GM19240 (cell line): ENCODE measurements around the gene SMYD4.
"Not testable (repeated sequence)": the region's sequence is repeated elsewhere in the genome, so short reads cannot be mapped to it uniquely, and the experiment has no call there.

ENCODE experiments used
- DNase-seq: peaks from one replicate; pipeline ENCODE4 v3.0.0; 2011; ENCODE audit warnings: low spot score; ENCODE audit not compliant: insufficient read length

Gene SMYD4

GRCh38 chr17:1785930-1786329 lies 43.8 kb downstream of the SMYD4 start:
- no peak for DNase-seq

DNA sequence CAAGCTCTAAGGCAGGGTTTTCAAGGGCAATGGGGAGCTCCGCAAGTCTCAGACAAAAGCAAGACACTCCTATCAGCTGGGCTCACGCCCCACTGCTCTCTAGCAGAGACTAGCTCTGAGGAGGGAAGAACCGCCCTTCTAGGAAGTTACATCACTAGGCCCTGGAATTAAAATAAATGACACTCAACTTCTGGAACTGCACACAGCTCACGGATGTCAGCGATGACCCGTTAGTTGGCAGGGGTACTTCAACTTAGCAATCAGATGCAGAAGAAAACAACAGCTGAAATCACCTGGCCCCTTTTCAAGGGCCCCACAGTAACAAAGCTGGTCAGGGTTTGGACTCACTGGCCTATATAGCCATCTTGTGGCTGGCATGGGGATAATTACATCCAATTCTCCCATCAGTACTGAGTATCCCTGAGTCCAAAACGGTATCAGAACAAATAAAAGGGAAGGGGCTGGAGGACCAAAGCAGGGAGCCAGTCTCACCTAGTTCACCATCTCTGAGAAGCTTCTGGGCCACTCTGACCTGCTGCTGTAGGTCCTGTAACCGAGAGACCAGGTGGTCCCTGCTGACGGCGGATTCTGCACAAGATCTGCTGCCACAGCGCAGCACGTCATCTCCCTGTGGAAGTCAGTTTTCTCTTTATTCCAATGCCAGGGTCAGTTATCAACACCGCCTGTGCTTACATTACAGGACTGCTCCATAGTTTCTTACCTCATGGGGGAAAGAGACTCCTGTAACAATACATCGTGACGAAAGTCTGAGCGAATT lies 45.7 kb downstream of the SMYD4 start:
- no peak for DNase-seq

GRCh38 chr17:1783271-1783670 lies 46.4 kb downstream of the SMYD4 start:
- no peak for DNase-seq

GRCh38 chr17:1782171-1782567 lies 47.5 kb downstream of the SMYD4 start:
- no peak for DNase-seq

- DNase-seq: no peak
Observed at GRCh38 chr17:1779571-1780131, 50.1 kb downstream of the SMYD4 start.

DNA sequence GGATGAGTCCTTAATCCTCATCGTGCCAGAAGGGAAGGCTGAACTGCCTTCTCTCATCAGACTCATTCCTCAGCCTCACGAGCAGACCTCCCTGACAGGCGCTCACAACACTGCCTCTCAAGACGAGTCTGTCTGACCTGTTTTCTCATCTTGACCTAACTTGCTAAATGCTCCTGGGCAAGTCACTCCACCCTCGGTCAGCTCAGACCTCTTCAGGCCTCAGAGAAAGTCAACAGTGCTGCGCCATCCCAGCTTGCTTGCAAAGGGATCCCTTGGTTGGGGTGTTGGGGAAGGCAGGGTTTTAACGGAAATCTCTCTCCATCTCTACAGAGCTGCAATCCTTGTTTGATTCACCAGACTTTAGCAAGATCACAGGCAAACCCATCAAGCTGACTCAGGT lies 52.8 kb downstream of the SMYD4 start:
- no peak for DNase-seq

GRCh38 chr17:1776328-1776727 lies 53.4 kb downstream of the SMYD4 start:
- no peak for DNase-seq

DNA sequence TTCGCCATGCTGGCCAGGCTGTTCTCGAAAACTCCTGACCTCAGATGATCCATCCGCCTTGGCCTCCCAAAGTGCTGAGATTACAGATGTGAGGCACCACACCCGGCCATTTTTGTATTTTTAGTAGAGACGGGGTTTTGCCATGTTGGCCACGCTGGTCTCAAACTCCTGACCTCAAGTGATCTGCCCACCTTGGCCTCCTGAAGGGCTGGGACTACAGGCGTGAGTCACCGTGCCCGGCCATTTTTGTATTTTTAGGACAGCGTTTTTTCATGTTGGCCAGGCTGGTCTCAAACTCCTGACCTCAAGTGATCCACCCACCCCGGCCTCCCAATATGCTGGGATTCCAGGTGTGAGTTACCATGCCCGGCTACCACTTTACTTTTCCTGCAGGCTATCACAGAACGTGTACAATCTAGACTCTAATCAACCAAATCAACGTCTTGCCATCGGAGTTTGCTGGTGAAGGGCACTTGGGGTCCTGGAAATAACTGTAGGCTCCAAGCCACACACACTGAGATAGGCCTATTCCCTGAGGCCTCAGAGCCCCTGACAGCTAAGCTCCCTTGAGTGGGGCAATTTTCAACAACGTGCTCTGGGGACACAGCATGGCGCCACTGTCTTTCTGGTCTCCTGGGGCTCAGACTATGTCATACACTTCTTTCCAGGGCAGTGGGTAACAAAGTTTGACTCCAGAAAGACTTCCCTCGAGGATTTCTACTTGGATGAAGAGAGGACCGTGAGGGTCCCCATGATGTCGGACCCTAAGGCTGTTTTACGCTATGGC lies 55.1 kb downstream of the SMYD4 start:
- no peak for DNase-seq

DNA sequence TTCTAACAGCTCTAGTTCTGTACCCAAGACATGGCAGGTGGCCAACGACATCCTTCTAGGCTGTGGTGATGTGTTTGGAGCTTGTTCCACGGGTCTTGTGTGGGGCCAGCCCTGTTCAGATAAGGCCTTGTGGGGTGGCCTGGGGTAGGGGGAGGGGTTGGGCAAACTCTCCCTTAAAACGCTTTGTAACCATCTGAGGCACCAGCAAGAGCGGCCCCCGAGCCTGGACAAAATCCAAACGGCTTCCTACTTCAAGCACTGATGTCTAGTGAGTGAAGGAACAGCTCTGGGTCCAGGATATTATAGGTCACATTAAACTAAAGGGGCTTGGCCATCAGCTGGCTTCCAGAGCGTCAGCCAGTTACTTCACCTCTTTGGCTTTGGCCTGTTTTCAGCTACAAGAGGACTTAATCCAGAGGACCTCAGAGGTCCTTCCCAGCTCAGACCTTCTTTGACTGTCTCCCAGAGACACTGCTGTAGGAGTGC lies 56.0 kb downstream of the SMYD4 start:
- no peak for DNase-seq

DNA sequence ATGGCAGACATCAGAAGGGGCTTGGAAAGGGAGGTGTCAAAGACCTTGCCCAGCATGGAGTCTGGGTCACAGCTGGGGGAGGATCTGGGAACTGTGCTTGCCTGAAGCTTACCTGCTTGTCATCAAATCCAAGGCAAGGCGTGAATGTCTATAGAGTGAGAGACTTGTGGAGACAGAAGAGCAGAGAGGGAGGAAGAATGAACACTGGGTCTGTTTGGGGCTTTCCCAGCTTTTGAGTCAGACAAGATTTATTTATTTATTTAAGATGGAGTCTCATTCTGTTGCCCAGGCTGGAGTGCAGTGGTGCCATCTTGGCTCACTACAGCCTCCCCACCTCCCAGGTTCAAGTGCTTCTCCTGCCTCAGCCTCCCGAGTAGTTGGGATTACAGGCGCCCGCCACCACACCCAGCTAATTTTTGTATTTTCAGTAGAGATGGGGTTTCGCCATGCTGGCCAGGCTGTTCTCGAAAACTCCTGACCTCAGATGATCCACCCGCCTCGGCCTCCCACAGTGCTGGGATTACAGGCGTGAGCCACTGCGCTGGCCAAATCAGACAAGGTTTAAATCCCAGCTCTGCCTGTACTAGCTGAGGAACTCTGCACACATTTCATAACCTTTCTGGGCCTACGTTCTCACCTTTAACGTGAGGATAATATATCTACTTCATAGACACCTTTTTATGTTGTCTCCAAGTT lies 56.6 kb downstream of the SMYD4 start:
- DNase-seq: not testable (repeated sequence)

DNA sequence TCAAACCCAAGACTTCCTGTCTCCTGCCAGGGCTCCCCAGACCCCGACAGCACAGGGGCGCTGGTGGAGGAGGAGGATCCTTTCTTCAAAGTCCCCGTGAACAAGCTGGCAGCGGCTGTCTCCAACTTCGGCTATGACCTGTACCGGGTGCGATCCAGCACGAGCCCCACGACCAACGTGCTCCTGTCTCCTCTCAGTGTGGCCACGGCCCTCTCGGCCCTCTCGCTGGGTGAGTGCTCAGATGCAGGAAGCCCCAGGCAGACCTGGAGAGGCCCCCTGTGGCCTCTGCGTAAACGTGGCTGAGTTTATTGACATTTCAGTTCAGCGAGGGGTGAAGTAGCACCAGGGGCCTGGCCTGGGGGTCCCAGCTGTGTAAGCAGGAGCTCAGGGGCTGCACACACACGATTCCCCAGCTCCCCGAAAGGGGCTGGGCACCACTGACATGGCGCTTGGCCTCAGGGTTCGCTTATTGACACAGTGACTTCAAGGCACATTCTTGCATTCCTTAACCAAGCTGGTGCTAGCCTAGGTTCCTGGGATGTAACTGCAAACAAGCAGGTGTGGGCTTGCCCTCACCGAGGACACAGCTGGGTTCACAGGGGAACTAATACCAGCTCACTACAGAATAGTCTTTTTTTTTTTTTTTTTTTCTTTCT lies 59.8 kb downstream of the SMYD4 start:
- DNase-seq: no peak

- DNase-seq: no peak
Observed at GRCh38 chr17:1767358-1767757, 62.3 kb downstream of the SMYD4 start.

DNA sequence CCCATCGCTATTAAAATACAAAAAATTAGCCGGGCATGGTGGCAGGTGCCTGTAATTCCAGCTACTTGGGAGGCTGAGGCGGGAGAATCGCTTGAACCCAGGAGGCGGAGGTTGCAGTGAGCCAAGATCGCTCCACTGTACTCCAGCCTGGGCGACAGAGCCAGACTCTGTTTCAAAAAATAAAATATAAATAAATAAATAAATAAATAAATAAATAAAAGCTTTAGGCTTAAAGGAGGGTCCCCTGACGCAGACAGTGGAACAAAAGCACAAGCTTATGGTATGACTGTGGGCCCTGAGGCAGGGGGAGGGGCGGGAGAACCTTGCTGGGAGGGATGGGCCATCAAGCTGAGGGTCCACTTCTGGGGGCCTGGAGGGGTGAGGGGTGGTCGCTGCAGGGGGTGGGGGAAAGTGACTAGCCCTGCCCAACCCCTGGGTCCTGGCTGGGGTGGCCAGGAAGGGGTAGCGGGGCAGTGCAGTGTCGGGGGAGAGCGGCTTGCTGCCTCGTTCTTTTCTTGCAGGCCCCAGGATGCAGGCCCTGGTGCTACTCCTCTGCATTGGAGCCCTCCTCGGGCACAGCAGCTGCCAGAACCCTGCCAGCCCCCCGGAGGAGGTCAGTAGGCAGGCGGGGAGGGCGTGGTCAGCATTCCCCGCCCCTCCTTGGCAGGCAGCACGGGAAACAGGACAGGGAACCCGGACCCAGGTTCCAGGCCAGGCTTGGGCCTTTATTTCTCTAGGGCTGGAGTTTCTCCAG lies 63.1 kb downstream of the SMYD4 start:
- no peak for DNase-seq

DNA sequence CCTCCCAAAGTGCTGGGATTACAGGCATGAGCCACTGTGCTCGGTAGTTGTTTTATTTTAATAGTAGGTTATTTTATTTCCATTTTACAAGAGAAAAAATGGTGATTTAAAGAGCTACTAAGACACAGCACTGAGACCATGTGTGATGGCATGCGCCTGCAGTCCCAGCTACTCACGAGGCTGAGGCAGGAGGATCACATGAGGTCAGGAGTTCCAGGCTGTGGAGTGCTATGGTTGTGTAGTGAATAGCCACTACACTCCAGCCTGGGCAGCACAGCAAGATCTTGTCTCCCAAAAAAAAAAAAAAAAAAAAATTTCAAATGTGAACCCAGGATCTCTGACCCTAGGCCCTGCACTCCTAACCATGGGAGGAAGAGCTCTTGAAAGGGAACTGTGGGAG lies 64.1 kb downstream of the SMYD4 start:
- DNase-seq: no peak

- not testable (repeated sequence) for DNase-seq
Observed at GRCh38 chr17:1764705-1765104, 65.0 kb downstream of the SMYD4 start.

- peak; percentile 37 for DNase-seq
Observed at GRCh38 chr17:1764284-1764683, 65.4 kb downstream of the SMYD4 start.

DNA sequence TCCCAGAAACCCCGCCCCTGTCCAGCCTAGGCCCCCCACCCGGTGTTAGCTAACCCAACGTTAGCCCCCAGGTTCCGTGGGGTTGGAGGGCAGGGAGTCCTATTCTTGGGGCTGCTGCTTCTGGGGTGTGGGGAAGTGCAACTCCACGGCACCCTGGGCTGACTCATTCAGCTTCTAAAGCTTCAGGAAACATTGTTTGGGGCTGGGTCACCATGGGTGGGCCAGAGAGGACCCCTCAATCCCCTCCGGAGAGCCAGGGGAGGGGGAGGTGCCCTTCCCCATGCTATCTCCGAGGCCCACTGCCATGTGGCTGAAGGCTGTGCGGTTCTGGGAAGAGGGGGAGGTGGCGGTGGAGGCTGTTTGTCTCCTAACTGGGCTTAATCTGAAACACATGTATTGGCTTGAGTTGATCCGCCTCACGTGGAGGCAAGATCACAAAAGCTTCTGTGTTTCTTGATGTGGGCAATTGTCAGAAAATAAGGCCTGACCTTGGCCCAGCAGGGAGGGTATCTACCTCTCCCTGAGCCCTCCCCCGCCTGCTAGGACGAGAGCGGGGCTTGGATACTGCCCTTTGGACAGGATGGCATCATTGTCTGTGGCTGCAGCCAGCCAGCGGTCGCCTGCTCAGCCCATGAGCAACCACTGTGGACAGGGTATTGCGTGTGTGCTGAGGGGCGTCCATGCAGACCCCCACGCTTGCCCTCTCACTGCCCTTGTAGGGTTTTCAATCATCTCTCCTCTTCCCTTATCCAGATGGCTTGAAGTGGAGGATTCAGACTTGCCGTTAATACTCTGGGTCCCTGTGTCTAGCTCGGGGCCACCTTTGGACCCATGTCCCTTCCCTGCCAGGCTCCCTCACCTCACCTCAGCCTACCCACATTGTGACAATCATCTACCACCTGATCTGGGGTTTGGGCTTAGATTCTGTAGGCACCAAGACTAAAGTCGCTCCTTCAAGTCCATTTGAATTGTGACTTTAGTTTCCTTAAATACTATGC lies 66.5 kb downstream of the SMYD4 start:
- no peak for DNase-seq

GRCh38 chr17:1762233-1762900 lies 67.3 kb downstream of the SMYD4 start:
- no peak for DNase-seq

- DNase-seq: no peak
Observed at GRCh38 chr17:1759529-1759928, 70.2 kb downstream of the SMYD4 start.
